CD4-positive, CD25-positive, alpha-beta regulatory T cell (primary cell): ENCODE results near the gene CHD9. TPM values are rescaled to one million over a fixed set of nuclear protein-coding genes. Genes with fewer than 3 reads are reported as not detected.
"Not testable (repeated sequence)": the region's sequence is repeated elsewhere in the genome, so short reads cannot be mapped to it uniquely, and the experiment has no call there.

Experiments
- ATAC-seq, 2 donors: fragments of 150-1000 bp; cut with Tn5 transposase; one replicate each; pipeline ENCODE4 v1.10.0; 2021; ENCODE audit warnings: low read depth in 2 of 2, moderate number of reproducible peaks in 2 of 2, moderate library complexity in 1 of 2
- DNase-seq, 3 donors: peaks; one replicate each; pipeline versions ENCODE4 v3.0.0 to v3.0.0-alpha.2; 2012 to 2022; ENCODE audit warnings: mixed read lengths in 1 of 3
- H3K27ac ChIP-seq: one replicate; pipeline ENCODE4 v1.7.0; 2013; ENCODE audit warnings: mild to moderate bottlenecking, low read length; ENCODE audit not compliant: insufficient read depth, poor library complexity, severe bottlenecking
- H3K27me3 ChIP-seq: one replicate; pipeline ENCODE4 v1.7.0; 2013; ENCODE audit warnings: low read length; ENCODE audit not compliant: control insufficient read depth, insufficient read depth
- H3K36me3 ChIP-seq: one replicate; pipeline ENCODE4 v1.7.0; 2013; ENCODE audit warnings: mild to moderate bottlenecking, low read length, moderate library complexity; ENCODE audit not compliant: control insufficient read depth, insufficient read depth
- H3K4me1 ChIP-seq: 2 replicates; pipeline ENCODE4 v1.7.0; 2013; ENCODE audit warnings: mild to moderate bottlenecking, low read length; ENCODE audit not compliant: insufficient read depth, control insufficient read depth, poor library complexity, severe bottlenecking
- H3K4me3 ChIP-seq: one replicate; pipeline ENCODE4 v1.7.0; 2013; ENCODE audit warnings: low read depth, mild to moderate bottlenecking, low read length, moderate library complexity
- H3K9me3 ChIP-seq, 2 experiments: 1 replicate in 1 of 2; 2 replicates in 1 of 2; pipeline ENCODE4 v1.7.0; 2013; ENCODE audit warnings: low read length in 2 of 2, mild to moderate bottlenecking in 1 of 2, moderate library complexity in 1 of 2; ENCODE audit not compliant: control insufficient read depth in 2 of 2
- H3K27ac Mint-ChIP-seq, 3 donors: one replicate each; pipeline ENCODE4 v1.8.0; 2020 to 2022; ENCODE audit warnings: mild to moderate bottlenecking in 3 of 3, mixed read lengths in 3 of 3, moderate library complexity in 2 of 3
- H3K27me3 Mint-ChIP-seq: one replicate; pipeline ENCODE4 v1.8.0; 2022; ENCODE audit warnings: mild to moderate bottlenecking, mixed read lengths
- H3K36me3 Mint-ChIP-seq: one replicate; pipeline ENCODE4 v1.8.0; 2020; ENCODE audit warnings: mixed read lengths
- H3K4me1 Mint-ChIP-seq, 4 donors: one replicate each; pipeline ENCODE4 v1.8.0; 2020 to 2022; ENCODE audit warnings: mixed read lengths in 4 of 4, mild to moderate bottlenecking in 1 of 4
- H3K4me3 Mint-ChIP-seq, 4 donors: one replicate each; pipeline ENCODE4 v1.8.0; 2020 to 2022; ENCODE audit warnings: mild to moderate bottlenecking in 4 of 4, mixed read lengths in 4 of 4, moderate library complexity in 3 of 4
- H3K9me3 Mint-ChIP-seq, 7 donors: one replicate each; pipeline ENCODE4 v1.8.0; 2020 to 2022; ENCODE audit warnings: mixed read lengths in 7 of 7, mild to moderate bottlenecking in 3 of 7, moderate library complexity in 2 of 7
- polyA plus RNA-seq, 4 donors: library from polyadenylated mRNA; unstranded; fragments of 300-500 nt; fragmentation: Illumina TruSeq; gene quantifications; one replicate each; pipeline ENCODE4 v1.2.3, GENCODE V29; 2021
- total RNA-seq: library from RNA; stranded (reverse); gene quantifications from one replicate; pipeline ENCODE4 v1.2.3, GENCODE V29; 2022

The CHD9 gene
- total and polyA plus RNA-seq, 5 donors from 2014 or later = 17.6 to 32.7 (median 23.2) TPM

DNA sequence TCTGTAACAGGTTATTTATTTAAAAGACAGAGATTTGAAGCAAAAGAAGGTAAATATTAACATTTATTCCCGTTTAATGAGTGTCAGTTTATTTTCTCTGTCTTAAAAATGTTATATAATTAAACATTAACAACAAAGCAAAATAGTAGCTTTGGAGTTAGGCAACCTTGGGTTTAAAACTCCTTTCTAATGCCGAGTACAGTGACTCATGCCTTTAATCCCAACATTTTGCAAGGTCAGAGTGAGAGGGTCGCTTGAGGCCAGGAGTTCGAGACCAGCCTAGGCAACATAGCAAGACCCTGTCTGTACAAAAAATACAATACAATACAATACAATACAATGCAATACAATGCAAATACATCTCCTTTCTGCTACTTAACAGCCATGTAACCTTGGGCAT, 128.7 kb downstream of the CHD9 start:
- Histone ChIP-seq H3K36me3 (peaks cover 7% of the 10 kb centered on the region), H3K27me3 (no peaks in the 10 kb centered on the region), H3K9me3 (peaks cover 18 to 25% of the 10 kb centered on the region in 2 experiments), H3K4me3 (no peak overlapping the region), H3K27ac (no peak overlapping the region), H3K4me1 (no peaks in the 10 kb centered on the region)
- Mint-ChIP-seq H3K4me1 (peaks cover 0 to 2% (median 0%) of the 10 kb centered on the region in 4 donors), H3K4me3 (no peak overlapping the region), H3K9me3 (peaks cover 4 to 32% (median 13%) of the 10 kb centered on the region in 7 donors), H3K27ac (no peak overlapping the region), H3K27me3 (no peaks in the 10 kb centered on the region), H3K36me3 (peaks cover 33% of the 10 kb centered on the region)
- DNase-seq (no peak), ATAC-seq (no peak)

DNA sequence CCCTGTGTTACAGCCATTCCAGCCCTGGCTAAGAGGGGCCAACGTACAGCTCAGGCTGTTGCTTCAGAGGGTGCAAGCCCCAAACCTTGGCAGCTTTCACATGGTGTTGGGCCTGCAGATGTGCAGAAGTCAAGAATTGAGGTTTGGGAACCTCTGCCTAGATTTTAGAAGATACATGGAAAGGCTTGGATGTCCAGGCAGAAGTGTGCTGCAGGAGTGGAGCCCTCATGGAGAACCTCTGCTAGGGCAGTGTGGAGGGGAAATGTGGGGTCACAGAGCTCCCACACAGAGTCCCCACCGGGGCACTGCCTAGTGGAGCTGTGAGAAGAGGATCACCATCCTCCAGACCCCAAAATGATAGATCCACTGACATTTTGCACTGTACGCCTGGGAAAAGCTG, 130.9 kb downstream of the CHD9 start:
- peaks cover 33% of the 10 kb centered on the region for H3K36me3 Mint-ChIP-seq
- H3K9me3 ChIP-seq = peaks cover 18 to 25% of the 10 kb centered on the region in 2 experiments
- H3K4me1 ChIP-seq, H3K4me1 Mint-ChIP-seq, H3K27ac Mint-ChIP-seq, H3K27me3 Mint-ChIP-seq, H3K27ac ChIP-seq, H3K27me3 ChIP-seq, H3K4me3 Mint-ChIP-seq, DNase-seq, H3K4me3 ChIP-seq, H3K36me3 ChIP-seq, ATAC-seq: not testable (repeated sequence)
- peaks cover 4 to 32% (median 13%) of the 10 kb centered on the region in 7 donors for H3K9me3 Mint-ChIP-seq

DNA sequence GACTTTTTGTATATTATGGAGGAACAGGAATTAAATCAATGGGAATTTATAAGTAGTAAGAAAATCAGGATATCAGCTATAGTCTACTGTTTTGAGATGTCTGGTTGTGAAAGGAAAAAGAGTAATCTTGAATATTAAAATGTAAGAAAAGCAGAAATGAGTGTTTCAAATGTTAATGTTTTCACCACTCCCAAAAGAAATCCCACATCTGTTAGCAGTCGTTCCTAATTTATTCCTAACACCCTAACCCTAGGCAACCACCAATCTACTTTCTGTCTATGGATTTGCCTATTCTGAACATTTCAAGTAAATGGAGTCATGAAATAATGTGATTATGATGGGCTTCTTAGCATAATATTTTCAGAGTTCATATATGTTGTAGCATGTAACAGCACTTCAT, 133.0 kb downstream of the CHD9 start:
- no peaks in the 10 kb centered on the region for H3K27me3 ChIP-seq
- no peak overlapping the region for H3K4me3 Mint-ChIP-seq
- H3K9me3 ChIP-seq = peaks cover 18 to 25% of the 10 kb centered on the region in 2 experiments
- no peaks in the 10 kb centered on the region for H3K27me3 Mint-ChIP-seq
- no peak overlapping the region for H3K27ac ChIP-seq
- peaks cover 7% of the 10 kb centered on the region for H3K36me3 ChIP-seq
- H3K4me1 Mint-ChIP-seq = peaks cover 4 to 12% (median 5%) of the 10 kb centered on the region in 4 donors
- peaks cover 4 to 32% (median 13%) of the 10 kb centered on the region in 7 donors for H3K9me3 Mint-ChIP-seq
- H3K36me3 Mint-ChIP-seq = peaks cover 33% of the 10 kb centered on the region
- no peak overlapping the region for H3K27ac Mint-ChIP-seq
- DNase-seq = no peak
- H3K4me1 ChIP-seq = no peaks in the 10 kb centered on the region
- no peak overlapping the region for H3K4me3 ChIP-seq
- no peak for ATAC-seq

DNA sequence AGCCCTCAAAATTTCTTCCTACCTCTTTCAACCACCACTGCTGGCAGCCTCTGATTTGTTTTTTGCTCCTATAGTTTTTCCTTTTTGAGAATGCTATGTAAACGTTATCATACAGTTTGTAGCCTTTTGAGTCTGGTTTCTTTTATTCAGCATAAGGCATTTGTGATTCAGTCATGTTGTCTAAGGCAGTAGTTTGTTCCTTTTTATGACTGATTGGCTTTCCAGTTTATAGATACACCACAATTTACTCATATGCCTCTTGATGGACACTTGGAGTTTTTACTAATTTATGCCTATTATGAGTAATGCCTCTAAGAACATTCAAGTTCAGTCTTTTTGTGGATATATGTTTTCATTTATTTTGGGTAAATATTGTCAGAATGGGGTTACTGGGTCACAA, 136.6 kb downstream of the CHD9 start:
- Histone ChIP-seq H3K4me3 (no peak overlapping the region), H3K27ac (no peak overlapping the region), H3K9me3 (peaks cover 5 to 6% of the 10 kb centered on the region in 2 experiments), H3K4me1 (no peaks in the 10 kb centered on the region), H3K36me3 (no peaks in the 10 kb centered on the region), H3K27me3 (no peaks in the 10 kb centered on the region)
- Mint-ChIP-seq H3K4me3 (no peak overlapping the region), H3K27ac (no peak overlapping the region), H3K9me3 (peaks cover 1 to 11% (median 4%) of the 10 kb centered on the region in 7 donors), H3K36me3 (peaks cover 10% of the 10 kb centered on the region), H3K4me1 (peaks cover 4 to 15% (median 10%) of the 10 kb centered on the region in 4 donors), H3K27me3 (no peaks in the 10 kb centered on the region)
- DNase-seq = no peak
- no peak for ATAC-seq

DNA sequence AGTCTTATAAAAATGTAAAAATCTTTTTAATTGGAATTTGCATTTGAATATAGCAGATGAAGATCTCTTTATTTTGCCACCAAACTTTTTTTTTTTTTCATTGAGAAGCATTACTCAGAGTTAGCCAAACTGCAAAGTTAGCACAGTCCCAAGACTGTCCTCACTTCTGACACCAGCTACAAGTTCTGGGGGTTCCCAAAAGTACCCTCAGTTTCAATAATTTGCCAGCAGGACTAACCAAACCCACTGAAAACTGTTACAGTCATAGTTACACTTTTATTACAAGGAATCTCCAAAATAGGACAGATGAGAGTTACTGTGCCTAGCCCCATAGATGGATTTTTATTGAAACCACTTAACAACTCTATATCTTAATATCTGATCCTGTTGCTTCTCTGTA, 144.1 kb downstream of the CHD9 start:
- ATAC-seq = no peak
- H3K36me3 ChIP-seq = no peaks in the 10 kb centered on the region
- no peaks in the 10 kb centered on the region for H3K9me3 Mint-ChIP-seq
- no peak for DNase-seq
- H3K4me1 Mint-ChIP-seq = peaks cover 5 to 18% (median 8%) of the 10 kb centered on the region in 4 donors
- H3K4me1 ChIP-seq = no peaks in the 10 kb centered on the region
- H3K4me3 Mint-ChIP-seq = no peak overlapping the region
- H3K9me3 ChIP-seq = no peaks in the 10 kb centered on the region
- H3K27me3 ChIP-seq = no peaks in the 10 kb centered on the region
- no peak overlapping the region for H3K27ac Mint-ChIP-seq
- no peak overlapping the region for H3K27ac ChIP-seq
- peaks cover 7% of the 10 kb centered on the region for H3K36me3 Mint-ChIP-seq
- no peaks in the 10 kb centered on the region for H3K27me3 Mint-ChIP-seq
- no peak overlapping the region for H3K4me3 ChIP-seq

DNA sequence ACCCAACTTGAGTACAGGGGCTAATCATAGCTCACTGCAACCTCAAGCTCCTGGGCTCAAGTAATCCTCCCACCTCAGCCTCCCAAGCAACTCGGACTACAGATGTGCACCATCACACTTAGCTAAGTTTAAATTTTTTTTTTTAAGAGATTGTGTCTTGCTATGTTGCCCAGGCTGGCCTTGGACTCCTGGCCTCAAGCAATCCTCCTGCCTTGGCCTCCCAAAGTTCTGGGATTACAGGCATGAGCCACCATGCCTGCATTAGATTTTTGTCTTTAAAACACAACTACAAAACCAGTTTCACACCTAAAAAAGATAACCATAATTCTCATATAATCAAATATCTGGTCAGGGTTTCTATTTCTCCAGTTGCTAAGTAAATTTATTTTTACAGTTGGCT, 147.1 kb downstream of the CHD9 start:
- Mint-ChIP-seq H3K27ac (no peak overlapping the region), H3K9me3 (no peaks in the 10 kb centered on the region)
- ATAC-seq = no peak

DNA sequence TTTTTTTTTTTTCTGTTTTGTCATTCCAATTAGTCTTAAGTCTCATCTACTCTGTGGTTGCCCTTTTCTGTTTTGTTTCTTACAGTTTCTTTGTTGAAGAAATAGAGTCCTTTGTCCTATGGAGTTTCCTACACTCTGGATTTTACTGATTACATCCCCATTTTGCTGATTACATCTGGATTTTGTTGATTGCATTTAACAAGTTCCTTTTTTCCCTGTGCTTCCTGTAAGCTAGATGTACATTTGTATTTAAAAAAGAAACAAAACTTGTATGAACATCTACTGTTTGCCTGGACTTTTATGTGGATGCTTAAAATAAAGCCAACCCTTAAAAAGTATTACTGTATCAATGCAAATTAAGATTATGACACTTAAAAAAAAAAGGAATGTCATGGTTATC, 147.6 kb downstream of the CHD9 start:
- Histone ChIP-seq H3K27ac (no peak overlapping the region), H3K4me1 (no peaks in the 10 kb centered on the region), H3K9me3 (no peaks in the 10 kb centered on the region), H3K36me3 (no peaks in the 10 kb centered on the region), H3K27me3 (no peaks in the 10 kb centered on the region), H3K4me3 (no peak overlapping the region)
- DNase-seq = no peak
- peaks cover 9 to 14% (median 11%) of the 10 kb centered on the region in 4 donors for H3K4me1 Mint-ChIP-seq
- no peaks in the 10 kb centered on the region for H3K9me3 Mint-ChIP-seq
- no peaks in the 10 kb centered on the region for H3K27me3 Mint-ChIP-seq
- no peak for ATAC-seq
- no peak overlapping the region for H3K27ac Mint-ChIP-seq
- no peak overlapping the region for H3K4me3 Mint-ChIP-seq
- peaks cover 7% of the 10 kb centered on the region for H3K36me3 Mint-ChIP-seq

More for the DNA sequence above, 147.1 kb downstream of the CHD9 start:
- Mint-ChIP-seq H3K4me3 (no peak overlapping the region), H3K36me3 (peaks cover 8% of the 10 kb centered on the region), H3K27me3 (no peaks in the 10 kb centered on the region), H3K4me1 (peaks cover 8 to 14% (median 12%) of the 10 kb centered on the region in 4 donors)
- no peak for DNase-seq
- Histone ChIP-seq H3K27me3 (no peaks in the 10 kb centered on the region), H3K36me3 (no peaks in the 10 kb centered on the region), H3K9me3 (no peaks in the 10 kb centered on the region), H3K4me1 (no peaks in the 10 kb centered on the region), H3K27ac (no peak overlapping the region), H3K4me3 (no peak overlapping the region)
